A673 (cell line): ENCODE data around the gene UBE3B. TPM values are rescaled to one million over a fixed set of nuclear protein-coding genes. Genes with fewer than 3 reads are reported as not detected.

Experiments used
- BruUV-seq: library from RNA; stranded (reverse); fragments of 400-500 nt; replicated peaks from 2 replicates; lab custom pipeline; 2021; lab: Mats Ljungman, UMichigan
- CTCF ChIA-PET: fragments of 300-600 bp; sonication (Branson Sonifier 250); formaldehyde crosslinking; loops from one replicate; lab custom pipeline; 2022; ENCODE audit warnings: antibody characterized with exemption; lab: Charles Lee
- POLR2A ChIA-PET: fragments of 300-600 bp; sonication (Branson Sonifier 250); formaldehyde crosslinking; loops from one replicate; lab custom pipeline; 2022; ENCODE audit warnings: antibody characterized with exemption; ENCODE audit not compliant: low non-redundant PET; lab: Charles Lee
- DNase-seq: peaks from one replicate; pipeline ENCODE4 v3.0.0-alpha.2; 2015; ENCODE audit warnings: low spot score
- H3K27ac ChIP-seq: fragments of 200-600 bp; sonication (generic); 2 replicates; pipeline ENCODE4 v1.5.1; 2016; ENCODE audit warnings: mixed run types, low read depth, mild to moderate bottlenecking, mixed read lengths, antibody characterized with exemption, low read length; ENCODE audit not compliant: poor library complexity, severe bottlenecking
- H3K27me3 ChIP-seq: fragments of 200-600 bp; sonication (generic); replicated peaks from 2 replicates; pipeline ENCODE4 v1.6.1; 2017; ENCODE audit warnings: mixed run types, low read depth, mild to moderate bottlenecking, mixed read lengths, antibody characterized with exemption, low read length; ENCODE audit not compliant: insufficient read depth, poor library complexity
- H3K36me3 ChIP-seq: fragments of 200-600 bp; sonication (generic); 2 replicates; pipeline ENCODE4 v1.6.1; 2016; ENCODE audit warnings: mixed run types, mild to moderate bottlenecking, mixed read lengths, antibody characterized with exemption, low read length; ENCODE audit not compliant: insufficient read depth, poor library complexity, severe bottlenecking
- H3K4me1 ChIP-seq: fragments of 200-600 bp; sonication (generic); 2 replicates; pipeline ENCODE4 v1.6.1; 2017; ENCODE audit warnings: mixed run types, mild to moderate bottlenecking, mixed read lengths, antibody characterized with exemption, low read length; ENCODE audit not compliant: insufficient read depth, poor library complexity, severe bottlenecking
- H3K4me3 ChIP-seq: fragments of 200-600 bp; sonication (generic); 2 replicates; pipeline ENCODE4 v1.5.1; 2016; ENCODE audit warnings: low read depth, mixed run types, mild to moderate bottlenecking, mixed read lengths, low read length; ENCODE audit not compliant: poor library complexity, severe bottlenecking
- H3K9me3 ChIP-seq: fragments of 200-600 bp; sonication (generic); 2 replicates; pipeline ENCODE4 v1.6.1; 2016; ENCODE audit warnings: mixed run types, low read depth, mild to moderate bottlenecking, mixed read lengths, antibody characterized with exemption, low read length; ENCODE audit not compliant: poor library complexity, severe bottlenecking
- CTCF ChIP-seq: fragments of 300-800, 200-600 bp; sonication (generic); conservative IDR thresholded peaks from 2 replicates; pipeline ENCODE4 v1.5.1; 2017; ENCODE audit warnings: low read depth, mild to moderate bottlenecking, antibody characterized with exemption, low read length, moderate library complexity, mixed read lengths
- EZH2 ChIP-seq: fragments of 200-600 bp; sonication (generic); IDR thresholded peaks from 2 replicates; pipeline ENCODE4 v1.6.1; 2017; ENCODE audit warnings: borderline replicate concordance, low read depth, mild to moderate bottlenecking, mixed read lengths, antibody characterized with exemption, low read length; ENCODE audit not compliant: poor library complexity, severe bottlenecking
- intact Hi-C: fragments of 100-400 bp; cut with micrococcal nuclease; formaldehyde crosslinking; loops from one replicate; pipeline ENCODE4 v1.10.0; 2022; ENCODE audit not compliant: unreplicated experiment
- total RNA-seq: library from RNA; stranded (reverse); gene quantifications from 2 replicates; pipeline ENCODE4 v1.2.3, GENCODE V29; 2021

UBE3B gene
- total RNA-seq, 1 experiment from 2014 or later: 29.2 TPM

GRCh38 chr12:109555431-109556315 lies 78.2 kb downstream of the UBE3B start:
- CTCF ChIA-PET: no interaction called here
- H3K27me3 ChIP-seq: no peaks in the 10 kb centered on the region
- H3K4me3 ChIP-seq: no peak overlapping the region
- POLR2A ChIA-PET: interaction anchor here (0.6 kb wide), 1 partner anchor 127 kb away, joined by 4 read pairs; no protein-coding TSS in a partner anchor
- no peaks in the 10 kb centered on the region for H3K9me3 ChIP-seq
- no peak for DNase-seq
- no peaks in the 10 kb centered on the region for H3K36me3 ChIP-seq
- intact Hi-C loops: no loop called here
- no peak for TF ChIP-seq CTCF
- no peak for TF ChIP-seq EZH2
- BruUV-seq: no TSS peak
- H3K27ac ChIP-seq: no peak overlapping the region
- H3K4me1 ChIP-seq: no peaks in the 10 kb centered on the region

GRCh38 chr12:109557200-109557599 lies 79.8 kb downstream of the UBE3B start:
- Histone ChIP-seq H3K36me3 (peaks cover 8% of the 10 kb centered on the region), H3K27ac (no peak overlapping the region), H3K4me3 (no peak overlapping the region), H3K9me3 (no peaks in the 10 kb centered on the region), H3K27me3 (no peaks in the 10 kb centered on the region), H3K4me1 (no peaks in the 10 kb centered on the region)
- POLR2A ChIA-PET: interaction anchor here (0.6 kb wide), 1 partner anchor 56 kb away, joined by 7 read pairs; no protein-coding TSS in a partner anchor
- intact Hi-C loops: no loop called here
- CTCF ChIA-PET: no interaction called here
- BruUV-seq: no TSS peak
- TF ChIP-seq CTCF: no peak
- TF ChIP-seq EZH2: no peak
- no peak for DNase-seq

- no peaks in the 10 kb centered on the region for H3K4me1 ChIP-seq
- intact Hi-C loops: no loop called here
- TF ChIP-seq CTCF (no peak), EZH2 (no peak)
- no peaks in the 10 kb centered on the region for H3K9me3 ChIP-seq
- CTCF ChIA-PET: no interaction called here
- H3K27me3 ChIP-seq: no peaks in the 10 kb centered on the region
- no peak for DNase-seq
- POLR2A ChIA-PET: no interaction called here
- no TSS peak for BruUV-seq
- no peak overlapping the region for H3K4me3 ChIP-seq
- H3K36me3 ChIP-seq: peaks cover 13% of the 10 kb centered on the region
- no peak overlapping the region for H3K27ac ChIP-seq
Observed at GRCh38 chr12:109557805-109558204, 80.4 kb downstream of the UBE3B start.
